Erythroblast (primary cell): ENCODE data around the gene RDH12.

Source experiments
- GATA1 ChIP-seq: IDR thresholded peaks from 2 replicates; pipeline ENCODE4 v1.6.1; 2011; ENCODE audit warnings: low read depth, mild to moderate bottlenecking, control low read depth, low read length, moderate library complexity
- POLR2A ChIP-seq: IDR thresholded peaks from 2 replicates; pipeline ENCODE4 v1.6.1; 2011; ENCODE audit warnings: mild to moderate bottlenecking, low read length

DNA sequence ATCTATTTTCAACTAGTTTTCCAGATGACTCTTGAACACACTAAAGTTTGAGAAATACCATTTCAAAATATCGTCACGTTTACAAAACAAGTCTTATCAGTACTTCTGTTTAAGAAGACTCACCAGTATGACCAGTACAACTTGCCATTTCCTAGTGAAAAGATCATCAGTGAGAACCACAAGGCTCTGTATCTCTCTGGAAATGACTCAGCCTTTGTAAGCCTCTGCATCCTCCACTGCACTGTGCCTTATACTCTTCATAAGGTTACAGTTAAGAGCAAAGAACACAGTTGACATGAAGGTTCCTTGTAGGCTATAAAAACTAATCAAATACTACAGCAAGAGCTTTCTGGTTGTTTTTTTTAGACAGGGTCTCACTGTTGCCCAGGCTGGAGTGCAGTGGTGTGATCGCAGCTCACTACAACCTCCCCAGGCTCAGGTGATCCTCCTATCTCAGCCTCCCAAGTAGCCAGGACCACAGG lies 21.5 kb upstream of the RDH12 start:
- TF ChIP-seq POLR2A: peak; percentile 56
- no peak for TF ChIP-seq GATA1
